ENCODE data around the gene SCYL2. TPM values are rescaled to one million over a fixed set of nuclear protein-coding genes. Genes with fewer than 3 reads are reported as not detected.
"Not testable (repeated sequence)": the region's sequence is repeated elsewhere in the genome, so short reads cannot be mapped to it uniquely, and the experiment has no call there.

The SCYL2 gene
- total and polyA plus RNA-seq, 2 of the 13 experiments (the other 11 are each of a cell fraction or from before 2014, with no cell fraction given) = 11.4 to 28.8 TPM

DNA sequence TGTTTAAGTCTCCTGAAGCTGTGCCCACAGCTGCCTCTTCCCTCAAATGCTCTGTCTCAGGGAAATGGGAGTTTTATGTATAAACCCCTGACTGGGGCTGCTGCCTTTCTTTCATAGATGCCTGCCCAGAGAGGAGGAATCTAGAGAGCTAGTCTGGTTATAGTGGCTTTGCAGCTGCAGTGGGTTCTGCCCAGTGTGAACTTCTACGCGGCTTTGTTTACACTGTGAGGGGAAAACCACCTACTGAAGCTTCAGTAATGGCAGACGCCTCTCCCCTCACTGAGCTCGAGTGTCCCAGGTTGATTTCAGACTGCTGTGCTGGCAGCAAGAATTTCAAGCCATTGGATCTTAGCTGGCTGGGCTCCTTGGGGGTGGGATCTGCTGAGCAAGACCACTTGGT, 36.9 kb downstream of the SCYL2 start:
- Histone ChIP-seq H3K36me3 (replicated peaks in 1 of 2; ENCODE audit: control insufficient read depth in 1 of 2, insufficient read depth in 2 of 2, low read length in 2 of 2) (peaks cover 4 to 24% of the 10 kb centered on the region in 2 experiments; a peak in 4 of 5 replicates), H3K79me2 (ENCODE audit: insufficient read depth, low read length) (no peaks in the 10 kb centered on the region), H2AFZ (ENCODE audit: low read length) (no peak overlapping the region), H3K4me3 (replicated peaks in 1 of 3; ENCODE audit: insufficient read depth in 1 of 3, low read depth in 2 of 3, low read length in 3 of 3) (no peak overlapping the region), H3K27me3 (ENCODE audit: control insufficient read depth in 1 of 2, insufficient read depth in 2 of 2, low read length in 2 of 2) (no peaks in the 10 kb centered on the region), H4K20me1 (ENCODE audit: insufficient read depth, low read length) (no peaks in the 10 kb centered on the region), H3K27ac (ENCODE audit: extremely low read length, insufficient read depth, low read length) (no peak overlapping the region), H3K4me1 (ENCODE audit: insufficient read depth, low read length) (no peaks in the 10 kb centered on the region), H3K9ac (ENCODE audit: insufficient read depth, low read depth, low read length) (no peak overlapping the region), H3K4me2 (ENCODE audit: low read depth, low read length) (no peak overlapping the region), H3K9me3 (ENCODE audit: low read length) (no peaks in the 10 kb centered on the region)
- in situ Hi-C loops (cut with HindIII; ENCODE audit: extremely low pct_ligation_motif_present, low pct_unique_long_range_greater_than_20kb) (no loop called here), intact Hi-C loops (cut with micrococcal nuclease; ENCODE audit: unreplicated experiment) (no loop called here)
- 93% methylated on average over 4 of the region's 4 CpGs for WGBS (ENCODE audit: low lambda C conversion rate)
- DNase-seq (ENCODE audit: low spot score) (no peak), ATAC-seq (no peak), FAIRE-seq (no peak)
- TF ChIP-seq, protein P1, sequence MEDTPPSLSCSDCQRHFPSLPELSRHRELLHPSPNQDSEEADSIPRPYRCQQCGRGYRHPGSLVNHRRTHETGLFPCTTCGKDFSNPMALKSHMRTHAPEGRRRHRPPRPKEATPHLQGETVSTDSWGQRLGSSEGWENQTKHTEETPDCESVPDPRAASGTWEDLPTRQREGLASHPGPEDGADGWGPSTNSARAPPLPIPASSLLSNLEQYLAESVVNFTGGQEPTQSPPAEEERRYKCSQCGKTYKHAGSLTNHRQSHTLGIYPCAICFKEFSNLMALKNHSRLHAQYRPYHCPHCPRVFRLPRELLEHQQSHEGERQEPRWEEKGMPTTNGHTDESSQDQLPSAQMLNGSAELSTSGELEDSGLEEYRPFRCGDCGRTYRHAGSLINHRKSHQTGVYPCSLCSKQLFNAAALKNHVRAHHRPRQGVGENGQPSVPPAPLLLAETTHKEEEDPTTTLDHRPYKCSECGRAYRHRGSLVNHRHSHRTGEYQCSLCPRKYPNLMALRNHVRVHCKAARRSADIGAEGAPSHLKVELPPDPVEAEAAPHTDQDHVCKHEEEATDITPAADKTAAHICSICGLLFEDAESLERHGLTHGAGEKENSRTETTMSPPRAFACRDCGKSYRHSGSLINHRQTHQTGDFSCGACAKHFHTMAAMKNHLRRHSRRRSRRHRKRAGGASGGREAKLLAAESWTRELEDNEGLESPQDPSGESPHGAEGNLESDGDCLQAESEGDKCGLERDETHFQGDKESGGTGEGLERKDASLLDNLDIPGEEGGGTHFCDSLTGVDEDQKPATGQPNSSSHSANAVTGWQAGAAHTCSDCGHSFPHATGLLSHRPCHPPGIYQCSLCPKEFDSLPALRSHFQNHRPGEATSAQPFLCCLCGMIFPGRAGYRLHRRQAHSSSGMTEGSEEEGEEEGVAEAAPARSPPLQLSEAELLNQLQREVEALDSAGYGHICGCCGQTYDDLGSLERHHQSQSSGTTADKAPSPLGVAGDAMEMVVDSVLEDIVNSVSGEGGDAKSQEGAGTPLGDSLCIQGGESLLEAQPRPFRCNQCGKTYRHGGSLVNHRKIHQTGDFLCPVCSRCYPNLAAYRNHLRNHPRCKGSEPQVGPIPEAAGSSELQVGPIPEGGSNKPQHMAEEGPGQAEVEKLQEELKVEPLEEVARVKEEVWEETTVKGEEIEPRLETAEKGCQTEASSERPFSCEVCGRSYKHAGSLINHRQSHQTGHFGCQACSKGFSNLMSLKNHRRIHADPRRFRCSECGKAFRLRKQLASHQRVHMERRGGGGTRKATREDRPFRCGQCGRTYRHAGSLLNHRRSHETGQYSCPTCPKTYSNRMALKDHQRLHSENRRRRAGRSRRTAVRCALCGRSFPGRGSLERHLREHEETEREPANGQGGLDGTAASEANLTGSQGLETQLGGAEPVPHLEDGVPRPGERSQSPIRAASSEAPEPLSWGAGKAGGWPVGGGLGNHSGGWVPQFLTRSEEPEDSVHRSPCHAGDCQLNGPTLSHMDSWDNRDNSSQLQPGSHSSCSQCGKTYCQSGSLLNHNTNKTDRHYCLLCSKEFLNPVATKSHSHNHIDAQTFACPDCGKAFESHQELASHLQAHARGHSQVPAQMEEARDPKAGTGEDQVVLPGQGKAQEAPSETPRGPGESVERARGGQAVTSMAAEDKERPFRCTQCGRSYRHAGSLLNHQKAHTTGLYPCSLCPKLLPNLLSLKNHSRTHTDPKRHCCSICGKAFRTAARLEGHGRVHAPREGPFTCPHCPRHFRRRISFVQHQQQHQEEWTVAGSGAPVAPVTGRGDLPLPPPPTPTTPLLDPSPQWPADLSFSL (CRISPR knock-in tag; IDR thresholded peaks at IDR 0.05) = no peak
- TF ChIP-seq NR2F6 (IDR thresholded peaks at IDR 0.05) = no peak
- TF ChIP-seq NR2F6 (CRISPR knock-in tag; IDR thresholded peaks at IDR 0.05) = no peak
- CTCF ChIA-PET (ENCODE audit: low intra/inter-chr PET ratio, low total read pairs) = no interaction called here
- POLR2A ChIA-PET = no interaction called here
- no TSS peak for BruUV-seq (replicated peaks)

DNA sequence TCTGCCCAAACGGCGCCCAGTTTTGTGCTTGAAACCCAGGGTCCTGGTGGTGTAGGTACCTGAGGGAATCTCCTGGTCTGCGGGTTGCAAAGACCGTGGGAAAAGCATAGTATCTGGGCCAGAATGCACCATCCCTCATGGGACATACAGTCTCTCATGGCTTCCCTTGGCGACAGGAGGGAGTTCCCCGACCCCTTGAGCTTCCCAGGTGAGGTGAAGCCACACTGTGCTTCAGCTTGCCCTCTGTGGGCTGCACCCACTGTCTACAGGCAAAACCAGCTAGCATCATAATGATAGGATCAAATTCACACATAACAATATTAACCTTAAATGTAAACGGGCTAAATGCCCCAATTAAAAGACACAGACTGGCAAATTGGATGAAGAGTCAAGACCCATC, 37.4 kb downstream of the SCYL2 start:
- POLR2A ChIA-PET; H3K27ac ChIP-seq (ENCODE audit: extremely low read length, insufficient read depth, low read length); H4K20me1 ChIP-seq (ENCODE audit: insufficient read depth, low read length); in situ Hi-C loops (cut with HindIII; ENCODE audit: extremely low pct_ligation_motif_present, low pct_unique_long_range_greater_than_20kb); H3K4me1 ChIP-seq (ENCODE audit: insufficient read depth, low read length); FAIRE-seq; H3K9ac ChIP-seq (ENCODE audit: insufficient read depth, low read depth, low read length); DNase-seq (ENCODE audit: low spot score); H3K79me2 ChIP-seq (ENCODE audit: insufficient read depth, low read length); H2AFZ ChIP-seq (ENCODE audit: low read length); H3K4me3 ChIP-seq (replicated peaks in 1 of 3; ENCODE audit: insufficient read depth in 1 of 3, low read depth in 2 of 3, low read length in 3 of 3); H3K4me2 ChIP-seq (ENCODE audit: low read depth, low read length); H3K9me3 ChIP-seq (ENCODE audit: low read length); BruUV-seq (replicated peaks); H3K27me3 ChIP-seq (ENCODE audit: control insufficient read depth in 1 of 2, insufficient read depth in 2 of 2, low read length in 2 of 2); CTCF ChIA-PET (ENCODE audit: low intra/inter-chr PET ratio, low total read pairs); intact Hi-C loops (cut with micrococcal nuclease; ENCODE audit: unreplicated experiment); ATAC-seq: not testable (repeated sequence)
- 89% methylated on average over 3 of the region's 7 CpGs for WGBS (ENCODE audit: low lambda C conversion rate)
- peaks cover 4 to 21% of the 10 kb centered on the region in 2 experiments; a peak in 4 of 5 replicates for H3K36me3 ChIP-seq (replicated peaks in 1 of 2; ENCODE audit: control insufficient read depth in 1 of 2, insufficient read depth in 2 of 2, low read length in 2 of 2)

DNA sequence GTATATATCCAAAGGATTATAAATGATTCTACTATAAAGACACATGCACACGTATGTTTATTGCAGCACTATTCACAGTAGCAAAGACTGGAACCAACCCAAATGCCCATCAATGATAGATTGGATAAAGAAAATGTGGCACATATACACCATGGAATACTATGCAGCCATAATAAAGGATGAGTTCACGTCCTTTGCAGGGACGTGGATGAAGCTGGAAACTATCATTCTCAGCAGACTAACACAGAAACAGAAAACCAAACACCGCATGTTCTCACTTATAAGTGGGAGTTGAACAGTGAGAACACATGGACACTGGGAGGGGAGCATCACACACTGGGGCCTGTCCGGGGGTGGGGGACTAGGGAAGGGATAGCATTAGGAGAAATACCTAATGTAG, 41.2 kb downstream of the SCYL2 start:
- CTCF ChIA-PET (ENCODE audit: low intra/inter-chr PET ratio, low total read pairs); in situ Hi-C loops (cut with HindIII; ENCODE audit: extremely low pct_ligation_motif_present, low pct_unique_long_range_greater_than_20kb): not testable (repeated sequence)

More for the DNA sequence above, 41.2 kb downstream of the SCYL2 start:
- H3K4me2 ChIP-seq (ENCODE audit: low read depth, low read length); FAIRE-seq; H3K79me2 ChIP-seq (ENCODE audit: insufficient read depth, low read length); H3K9me3 ChIP-seq (ENCODE audit: low read length); H3K4me3 ChIP-seq (replicated peaks in 1 of 3; ENCODE audit: insufficient read depth in 1 of 3, low read depth in 2 of 3, low read length in 3 of 3); BruUV-seq (replicated peaks); ATAC-seq; H3K27me3 ChIP-seq (ENCODE audit: control insufficient read depth in 1 of 2, insufficient read depth in 2 of 2, low read length in 2 of 2); H3K4me1 ChIP-seq (ENCODE audit: insufficient read depth, low read length); H3K9ac ChIP-seq (ENCODE audit: insufficient read depth, low read depth, low read length); DNase-seq (ENCODE audit: low spot score); H2AFZ ChIP-seq (ENCODE audit: low read length); intact Hi-C loops (cut with micrococcal nuclease; ENCODE audit: unreplicated experiment); H4K20me1 ChIP-seq (ENCODE audit: insufficient read depth, low read length); H3K27ac ChIP-seq (ENCODE audit: extremely low read length, insufficient read depth, low read length); POLR2A ChIA-PET: not testable (repeated sequence)
- peaks cover 1 to 16% of the 10 kb centered on the region in 2 experiments; a peak in 4 of 5 replicates for H3K36me3 ChIP-seq (replicated peaks in 1 of 2; ENCODE audit: control insufficient read depth in 1 of 2, insufficient read depth in 2 of 2, low read length in 2 of 2)
- 100% methylated on average over 5 of the region's 5 CpGs for WGBS (ENCODE audit: low lambda C conversion rate)

All from HepG2 (cell line).